ENCODE results near the gene SMOC2.

Gene SMOC2

GRCh38 chr6:168485818-168486217 lies 44.8 kb downstream of the SMOC2 start:
- no peak for DNase-seq (ENCODE audit: low spot score)

GRCh38 chr6:168490757-168491156 lies 49.8 kb downstream of the SMOC2 start:
- DNase-seq (ENCODE audit: low spot score), result no peak

GRCh38 chr6:168493976-168494375 lies 53.0 kb downstream of the SMOC2 start:
- DNase-seq (ENCODE audit: low spot score), result no peak

- no peak for DNase-seq (ENCODE audit: low spot score)
Measured at GRCh38 chr6:168494726-168495125, 53.7 kb downstream of the SMOC2 start.

- no peak for DNase-seq (ENCODE audit: low spot score)
Measured at GRCh38 chr6:168495133-168495532, 54.1 kb downstream of the SMOC2 start.

GRCh38 chr6:168495636-168496035 lies 54.7 kb downstream of the SMOC2 start:
- DNase-seq (ENCODE audit: low spot score), result no peak

- DNase-seq (ENCODE audit: low spot score), result no peak
Measured at GRCh38 chr6:168496139-168496996, 55.4 kb downstream of the SMOC2 start.

- DNase-seq (ENCODE audit: low spot score), result peak; percentile 54
Measured at GRCh38 chr6:168496997-168497331, 56.0 kb downstream of the SMOC2 start.

GRCh38 chr6:168497381-168497780 lies 56.4 kb downstream of the SMOC2 start:
- no peak for DNase-seq (ENCODE audit: low spot score)

- no peak for DNase-seq (ENCODE audit: low spot score)
Measured at GRCh38 chr6:168498161-168498843, 57.3 kb downstream of the SMOC2 start.

- DNase-seq (ENCODE audit: low spot score), result no peak
Measured at GRCh38 chr6:168499045-168499650, 58.2 kb downstream of the SMOC2 start.

GRCh38 chr6:168500519-168500918 lies 59.5 kb downstream of the SMOC2 start:
- DNase-seq (ENCODE audit: low spot score), result no peak

GRCh38 chr6:168501561-168501960 lies 60.6 kb downstream of the SMOC2 start:
- DNase-seq (ENCODE audit: low spot score), result no peak

GRCh38 chr6:168504366-168504765 lies 63.4 kb downstream of the SMOC2 start:
- DNase-seq (ENCODE audit: low spot score), result no peak

GRCh38 chr6:168506460-168506859 lies 65.5 kb downstream of the SMOC2 start:
- DNase-seq (ENCODE audit: low spot score), result no peak

- DNase-seq (ENCODE audit: low spot score), result no peak
Measured at GRCh38 chr6:168507297-168507696, 66.3 kb downstream of the SMOC2 start.

- no peak for DNase-seq (ENCODE audit: low spot score)
Measured at GRCh38 chr6:168507730-168508129, 66.7 kb downstream of the SMOC2 start.

GRCh38 chr6:168508903-168509302 lies 67.9 kb downstream of the SMOC2 start:
- DNase-seq (ENCODE audit: low spot score), result no peak

- DNase-seq (ENCODE audit: low spot score), result no peak
Measured at GRCh38 chr6:168513766-168514165, 72.8 kb downstream of the SMOC2 start.

GRCh38 chr6:168514216-168514615 lies 73.2 kb downstream of the SMOC2 start:
- DNase-seq (ENCODE audit: low spot score), result no peak

- no peak for DNase-seq (ENCODE audit: low spot score)
Measured at GRCh38 chr6:168515376-168515775, 74.4 kb downstream of the SMOC2 start.

- no peak for DNase-seq (ENCODE audit: low spot score)
Measured at GRCh38 chr6:168516944-168517741, 76.2 kb downstream of the SMOC2 start.
